Vagina (tissue), 2 donors: Measurements from ENCODE around the gene PPP2R3A.

Experiments used
- POLR2A ChIP-seq, 2 donors: fragments of 450-650 bp; IDR thresholded peaks; one replicate each; pipeline ENCODE4 v1.6.1; 2017; ENCODE audit warnings: antibody characterized with exemption in 2 of 2, mild to moderate bottlenecking in 2 of 2, moderate library complexity in 2 of 2
- TF ChIP-seq, protein P1 (sequence below), 3 experiments: fragments of 450-650 bp in 2 of 3; fragments of 200-600 bp in 1 of 3; sonication (generic) in 1 of 3; IDR thresholded peaks; one replicate each; pipeline ENCODE4 v1.5.1; 2017 to 2019; ENCODE audit warnings: antibody characterized with exemption in 3 of 3, mild to moderate bottlenecking in 2 of 3, moderate library complexity in 2 of 3

GRCh38 chr3:136114421-136114820 lies 148.9 kb downstream of the PPP2R3A start:
- TF ChIP-seq, protein P1, sequence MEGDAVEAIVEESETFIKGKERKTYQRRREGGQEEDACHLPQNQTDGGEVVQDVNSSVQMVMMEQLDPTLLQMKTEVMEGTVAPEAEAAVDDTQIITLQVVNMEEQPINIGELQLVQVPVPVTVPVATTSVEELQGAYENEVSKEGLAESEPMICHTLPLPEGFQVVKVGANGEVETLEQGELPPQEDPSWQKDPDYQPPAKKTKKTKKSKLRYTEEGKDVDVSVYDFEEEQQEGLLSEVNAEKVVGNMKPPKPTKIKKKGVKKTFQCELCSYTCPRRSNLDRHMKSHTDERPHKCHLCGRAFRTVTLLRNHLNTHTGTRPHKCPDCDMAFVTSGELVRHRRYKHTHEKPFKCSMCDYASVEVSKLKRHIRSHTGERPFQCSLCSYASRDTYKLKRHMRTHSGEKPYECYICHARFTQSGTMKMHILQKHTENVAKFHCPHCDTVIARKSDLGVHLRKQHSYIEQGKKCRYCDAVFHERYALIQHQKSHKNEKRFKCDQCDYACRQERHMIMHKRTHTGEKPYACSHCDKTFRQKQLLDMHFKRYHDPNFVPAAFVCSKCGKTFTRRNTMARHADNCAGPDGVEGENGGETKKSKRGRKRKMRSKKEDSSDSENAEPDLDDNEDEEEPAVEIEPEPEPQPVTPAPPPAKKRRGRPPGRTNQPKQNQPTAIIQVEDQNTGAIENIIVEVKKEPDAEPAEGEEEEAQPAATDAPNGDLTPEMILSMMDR (IDR thresholded peaks at IDR 0.05) = no peak
- TF ChIP-seq POLR2A (IDR thresholded peaks at IDR 0.05) = no peak
